Femur (tissue), 1 donor: ENCODE data around the gene KCNJ18.
"Not testable (repeated sequence)": the region's sequence is repeated elsewhere in the genome, so short reads cannot be mapped to it uniquely, and the experiment has no call there.

Source experiments
- DNase-seq: peaks from one replicate; pipeline ENCODE4 v3.0.0-alpha.2; 2017

The KCNJ18 gene

DNA sequence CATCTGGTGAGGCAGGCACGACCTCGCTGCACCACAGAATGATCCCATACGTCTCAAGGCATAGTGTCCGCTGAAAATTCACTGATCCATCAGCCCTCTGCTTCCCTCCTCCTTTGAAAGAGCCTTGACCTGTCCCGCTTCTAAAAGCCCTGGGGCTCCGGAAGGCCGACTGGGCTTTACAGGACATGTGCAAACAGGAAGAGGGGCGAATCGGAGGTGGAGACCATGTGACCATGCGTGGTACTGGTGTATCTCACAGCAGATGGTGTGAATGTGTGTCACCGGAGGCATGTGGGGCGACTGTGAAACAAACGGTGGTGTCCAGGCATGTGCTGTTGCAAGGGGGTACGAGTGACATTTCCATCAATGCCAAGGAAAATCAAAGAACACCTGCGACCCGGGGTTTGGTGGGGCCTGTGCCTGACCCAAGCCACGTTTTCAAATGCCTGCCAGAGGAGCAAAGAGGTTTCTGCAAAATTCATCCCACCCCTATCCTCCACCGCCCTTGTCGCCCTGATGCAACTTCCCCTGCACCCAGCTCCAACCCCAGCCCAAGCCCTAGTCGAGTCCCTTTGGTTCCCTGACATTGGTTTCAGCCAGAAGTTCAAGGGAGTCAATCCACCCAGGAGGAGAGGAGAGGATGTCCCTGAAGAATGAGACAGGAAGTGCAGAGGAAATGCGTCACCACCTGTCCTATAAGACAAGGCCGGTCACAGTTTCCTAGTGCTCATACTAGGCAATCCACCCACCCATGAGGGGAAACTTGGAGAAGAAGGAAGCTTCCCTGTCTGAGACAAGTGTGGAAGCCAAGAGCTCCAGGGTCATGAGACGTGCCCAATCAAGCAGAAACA is 5.9 kb upstream of the KCNJ18 start:
- no peak for DNase-seq

DNA sequence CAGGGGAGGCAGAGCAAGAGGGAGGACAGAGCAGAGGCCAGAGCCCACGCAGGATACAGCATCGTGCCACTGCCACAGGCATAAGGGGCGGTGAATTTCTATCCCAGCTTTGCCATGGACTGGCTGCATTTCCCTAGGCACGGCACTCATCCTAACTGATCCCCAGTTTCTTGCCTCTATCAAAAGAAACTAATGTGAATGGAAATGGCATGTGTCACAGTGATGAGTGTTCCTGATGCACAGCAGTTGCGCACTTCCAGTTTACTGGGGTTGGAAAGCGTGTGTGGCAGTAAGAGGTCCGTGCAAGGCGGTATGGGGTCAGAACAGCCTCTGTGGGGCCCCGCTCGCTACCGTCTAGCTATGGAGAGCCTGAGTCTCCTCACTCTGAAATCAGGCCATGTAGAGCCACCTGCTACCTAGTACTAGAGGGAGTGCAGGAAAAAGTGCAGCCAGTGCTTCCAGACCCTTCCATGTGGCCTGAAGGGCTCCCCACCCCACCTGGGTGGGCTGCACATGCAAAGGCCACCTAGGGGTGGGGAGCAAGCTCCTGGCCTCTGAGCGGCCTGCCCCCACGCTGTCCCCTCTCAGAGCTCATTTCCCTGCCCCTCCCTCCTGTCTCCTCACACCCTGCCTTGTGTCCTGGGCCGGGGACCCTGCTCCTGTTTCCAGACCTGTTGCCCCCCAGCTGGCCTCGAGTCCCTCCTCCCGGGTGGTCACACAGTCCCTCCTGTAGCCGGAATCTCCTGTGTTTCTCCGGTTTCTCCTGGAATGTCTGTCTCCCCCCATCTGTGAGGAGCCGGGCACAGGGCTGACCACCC is 5.0 kb upstream of the KCNJ18 start:
- no peak for DNase-seq

DNA sequence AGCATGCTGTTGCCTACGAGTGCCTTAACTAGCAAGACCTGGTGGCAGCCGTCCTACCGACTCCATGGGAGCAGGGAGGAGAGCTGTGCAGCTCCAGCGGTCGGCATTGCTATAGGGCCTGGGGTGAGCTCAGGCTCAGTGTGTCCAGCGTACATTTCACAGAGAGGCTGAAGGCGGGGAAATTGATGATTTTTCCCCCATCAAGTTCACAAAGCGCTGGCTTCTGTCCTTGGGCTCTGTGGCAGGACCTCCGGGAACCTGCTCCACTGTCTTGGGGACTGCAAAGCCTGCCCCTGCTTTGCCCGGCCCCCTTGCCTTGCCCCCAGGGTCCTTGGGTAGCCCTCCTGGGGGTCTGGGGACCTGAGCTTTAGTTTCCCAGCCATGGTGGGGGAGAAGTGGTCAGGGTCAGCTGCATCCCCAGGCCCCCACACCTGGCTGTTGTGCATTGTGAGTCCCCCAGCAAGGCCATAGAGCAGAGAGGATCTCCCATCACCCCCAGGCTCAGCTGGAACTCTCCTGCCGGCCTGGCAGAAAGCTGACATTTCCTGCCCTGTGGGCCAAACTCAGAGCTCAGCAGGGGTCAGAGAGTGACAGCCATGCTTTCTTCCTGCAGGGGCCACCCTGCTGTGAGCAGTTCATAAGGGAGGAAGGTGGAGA is 3.9 kb upstream of the KCNJ18 start:
- no peak for DNase-seq

DNA sequence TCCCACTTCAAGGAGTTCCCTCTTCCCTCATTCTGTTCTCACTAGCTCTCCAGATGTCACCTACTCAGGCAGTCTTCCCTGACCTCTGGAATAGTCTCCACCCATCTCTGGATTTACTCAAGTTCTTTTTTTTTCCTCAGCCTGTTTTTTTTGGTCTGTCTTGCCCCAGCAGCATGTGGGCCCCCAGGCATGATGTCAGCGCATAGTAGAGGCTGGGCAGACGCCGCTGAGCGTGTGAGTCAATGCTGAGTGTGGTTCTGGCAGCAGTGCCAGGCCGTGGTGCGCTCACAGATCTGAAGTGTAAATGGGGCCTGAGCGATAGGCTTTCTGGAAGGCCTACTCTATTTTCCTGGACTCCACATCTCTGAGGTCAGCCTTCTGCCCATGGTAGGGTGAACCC is 2.7 kb upstream of the KCNJ18 start:
- peak; percentile 75 for DNase-seq

DNA sequence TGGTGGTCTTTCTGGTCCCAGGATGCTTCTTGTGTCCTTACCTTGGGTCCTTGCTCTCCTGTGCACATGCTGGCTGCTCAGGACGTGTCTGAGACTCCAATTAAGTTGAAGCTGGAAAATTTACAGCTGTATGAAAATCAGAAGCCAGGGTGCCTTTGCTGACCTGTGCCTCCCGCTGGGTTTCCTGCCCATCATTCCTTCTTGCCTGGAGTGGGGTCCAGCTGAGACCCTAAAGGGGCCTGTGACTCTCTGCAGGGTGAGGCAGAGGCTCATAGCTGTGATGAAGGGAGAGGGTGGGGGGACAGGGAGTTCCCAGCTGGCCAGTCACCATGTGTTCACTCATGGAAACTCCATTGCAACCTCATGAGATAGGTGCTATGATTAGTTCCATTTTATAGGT is 1.5 kb upstream of the KCNJ18 start:
- not testable (repeated sequence) for DNase-seq

DNA sequence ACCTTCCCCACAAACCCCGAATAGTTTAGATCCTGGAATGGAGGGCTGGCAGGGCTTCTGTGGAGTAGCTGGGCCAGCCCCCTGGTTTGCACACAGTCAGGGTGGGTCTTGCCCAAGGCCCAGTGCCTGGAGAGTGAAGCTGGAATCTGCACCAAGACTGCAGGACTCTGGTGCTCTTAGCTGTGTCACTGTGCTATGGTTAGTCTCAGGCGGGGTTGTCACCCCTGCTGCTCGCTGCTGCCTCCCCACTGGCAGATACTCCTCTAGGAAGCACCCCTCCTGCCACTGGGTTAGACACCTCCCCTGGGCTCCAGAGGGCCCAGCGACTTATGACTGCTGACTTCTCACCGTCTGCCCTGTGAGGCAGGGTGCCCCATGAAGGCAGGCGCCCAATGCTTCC is 842 bp upstream of the KCNJ18 start:
- DNase-seq, result not testable (repeated sequence)

DNA sequence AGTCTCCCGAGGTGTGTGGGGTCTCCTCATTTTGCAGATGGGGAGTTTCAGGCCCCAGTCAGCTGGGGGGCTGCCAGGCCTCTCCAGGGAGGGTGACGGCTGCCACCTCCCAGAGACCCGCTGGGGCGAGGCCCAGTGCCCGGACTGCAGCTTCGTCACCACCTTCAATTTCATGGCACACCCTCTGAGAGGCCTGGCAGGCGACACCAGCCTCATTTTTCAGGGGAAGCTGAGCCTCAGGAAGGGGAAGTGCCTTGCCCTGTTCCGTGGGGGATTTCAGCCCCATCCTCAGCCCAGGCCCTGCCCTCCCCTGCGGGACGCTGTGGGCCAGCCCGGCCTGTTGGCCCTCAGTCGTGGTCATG is 362 bp downstream of the KCNJ18 start:
- not testable (repeated sequence) for DNase-seq

DNA sequence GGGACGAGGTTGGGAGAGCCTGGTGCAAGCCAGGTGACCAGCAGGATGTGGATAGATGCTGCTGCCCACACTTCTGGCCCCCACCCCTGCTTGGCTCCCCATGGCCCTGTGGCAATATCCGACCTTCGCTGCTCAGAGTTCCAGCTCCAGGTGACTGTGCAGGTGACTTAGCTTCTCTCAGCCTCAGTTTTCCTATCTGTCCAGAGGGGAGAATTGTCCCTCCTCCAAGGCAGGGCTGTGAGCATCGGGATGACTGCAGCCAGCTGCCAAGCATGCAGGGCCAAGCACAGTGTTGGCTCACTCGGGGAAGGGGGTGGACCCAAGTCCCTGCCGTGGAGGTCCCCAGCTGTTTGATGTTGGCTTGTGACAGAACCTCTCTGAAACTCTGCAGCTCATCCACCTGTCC is 1.1 kb downstream of the KCNJ18 start:
- not testable (repeated sequence) for DNase-seq

DNA sequence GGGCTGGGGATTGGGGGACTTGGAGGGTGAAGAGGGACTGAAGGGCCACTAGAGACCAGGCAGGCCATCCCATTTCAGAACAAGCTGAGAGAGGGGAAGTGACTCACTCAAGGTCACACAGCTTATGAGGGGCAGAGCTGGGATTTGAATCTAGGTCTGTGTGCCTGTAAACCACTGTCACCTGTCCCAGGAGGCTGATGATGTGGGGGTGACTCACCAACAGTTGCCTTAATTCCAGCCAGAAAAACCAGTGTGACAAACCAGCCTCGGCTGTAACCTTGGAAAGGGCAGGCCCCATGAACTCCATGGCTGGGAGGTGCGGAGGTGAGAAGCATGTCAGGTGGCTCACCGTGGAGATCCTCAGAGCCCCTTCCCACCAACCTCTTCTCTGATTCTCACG is 1.6 kb downstream of the KCNJ18 start:
- DNase-seq, result not testable (repeated sequence)

DNA sequence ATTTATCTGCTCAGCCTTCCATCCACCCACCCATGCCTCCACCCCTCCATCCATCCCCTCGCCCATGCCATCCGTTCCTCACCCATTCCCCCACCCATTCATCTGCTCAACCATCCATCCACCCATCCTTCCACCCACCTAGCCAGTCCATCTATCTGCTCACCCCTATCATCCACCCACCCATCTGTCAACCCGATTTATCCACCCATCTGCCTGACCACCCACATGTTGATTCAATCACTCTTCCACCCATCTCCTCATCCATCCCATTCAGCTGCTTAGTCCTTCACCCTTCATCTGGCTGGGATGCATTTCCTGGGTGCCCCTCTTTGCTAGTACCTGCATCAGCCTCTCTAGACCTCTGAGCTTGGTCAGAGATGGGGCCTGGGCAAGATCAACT is 3.9 kb downstream of the KCNJ18 start:
- not testable (repeated sequence) for DNase-seq

DNA sequence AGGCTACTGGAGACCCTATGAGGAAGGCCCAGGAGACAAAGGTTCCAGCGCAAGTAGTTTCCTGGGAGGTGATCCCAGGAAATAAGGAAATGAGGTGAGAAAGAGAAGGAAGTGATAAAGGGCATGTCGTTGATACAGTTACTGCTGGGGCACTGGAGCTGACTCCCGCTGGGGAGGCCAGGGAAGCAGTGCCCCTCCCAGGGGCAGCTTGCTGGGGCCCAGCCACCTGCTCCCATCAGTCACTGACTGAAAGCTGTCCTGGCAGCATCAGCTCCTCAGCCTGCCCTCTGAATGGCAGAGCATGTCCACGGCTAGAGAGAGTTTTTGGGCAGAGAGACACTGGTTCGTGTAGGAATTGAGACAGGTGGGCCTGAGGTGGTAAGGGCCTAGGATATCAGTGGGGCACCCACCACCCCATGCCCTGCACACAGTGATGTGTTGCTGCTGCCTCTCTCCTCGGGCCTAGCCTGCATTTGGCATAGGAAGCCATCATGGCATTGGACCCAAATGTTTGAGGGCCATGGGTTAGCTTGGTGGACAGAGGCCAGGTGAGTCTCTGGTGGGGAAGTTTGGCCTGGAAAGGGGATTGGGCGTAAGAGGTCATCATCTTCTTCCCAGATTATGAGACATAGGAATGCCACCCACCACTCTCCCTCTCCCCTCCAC is 4.7 kb downstream of the KCNJ18 start:
- DNase-seq, result not testable (repeated sequence)

DNA sequence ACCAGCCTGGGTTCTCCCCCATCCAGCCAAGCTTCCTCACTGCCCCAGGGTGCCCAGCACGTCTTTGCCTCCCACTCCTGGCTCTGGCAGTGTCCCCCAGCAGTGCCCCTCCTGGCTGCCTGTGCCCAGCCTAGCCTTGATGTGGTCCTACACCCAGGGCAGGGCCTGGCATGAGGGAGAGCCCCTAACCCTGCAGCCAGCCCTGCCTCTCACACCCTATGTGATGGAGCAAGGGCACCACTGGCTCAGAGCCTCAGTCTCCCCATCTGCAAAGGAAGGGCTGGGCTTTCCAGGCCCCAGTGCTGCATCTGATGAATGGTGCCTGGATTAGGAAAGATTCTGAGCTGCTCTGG is 5.2 kb downstream of the KCNJ18 start:
- DNase-seq, result not testable (repeated sequence)

DNA sequence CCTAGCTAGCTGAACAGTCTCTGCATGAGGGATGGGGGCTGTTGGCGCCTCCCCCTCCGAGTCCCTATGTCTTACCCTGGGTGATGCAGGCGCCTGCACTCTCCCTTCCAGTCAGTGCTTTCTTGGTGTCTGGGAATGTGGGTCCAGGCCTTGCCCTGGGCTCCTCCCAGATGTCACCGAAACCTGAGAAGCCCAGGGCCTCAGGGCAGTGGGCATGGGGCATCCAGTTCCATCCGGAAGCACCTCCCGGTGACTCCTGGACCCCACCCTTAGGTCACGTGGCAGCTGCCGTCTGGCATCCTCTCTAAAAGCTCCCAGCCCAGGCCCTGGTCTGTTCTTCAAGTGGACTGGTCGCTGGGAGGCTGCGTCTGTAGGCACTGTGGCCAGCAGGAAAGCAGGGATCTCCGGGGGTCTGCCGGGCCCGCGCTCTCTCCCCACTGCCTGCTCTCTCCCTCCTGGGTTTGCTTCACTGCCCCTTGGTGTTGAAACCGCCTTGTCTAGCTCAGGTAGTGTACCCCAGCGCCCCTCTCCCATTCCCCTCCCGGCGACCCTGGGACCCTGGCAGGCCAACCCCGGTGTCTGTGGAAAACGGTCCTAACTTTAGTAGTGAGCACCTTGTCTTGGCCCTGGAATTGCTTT is 6.2 kb downstream of the KCNJ18 start:
- DNase-seq, result not testable (repeated sequence)

DNA sequence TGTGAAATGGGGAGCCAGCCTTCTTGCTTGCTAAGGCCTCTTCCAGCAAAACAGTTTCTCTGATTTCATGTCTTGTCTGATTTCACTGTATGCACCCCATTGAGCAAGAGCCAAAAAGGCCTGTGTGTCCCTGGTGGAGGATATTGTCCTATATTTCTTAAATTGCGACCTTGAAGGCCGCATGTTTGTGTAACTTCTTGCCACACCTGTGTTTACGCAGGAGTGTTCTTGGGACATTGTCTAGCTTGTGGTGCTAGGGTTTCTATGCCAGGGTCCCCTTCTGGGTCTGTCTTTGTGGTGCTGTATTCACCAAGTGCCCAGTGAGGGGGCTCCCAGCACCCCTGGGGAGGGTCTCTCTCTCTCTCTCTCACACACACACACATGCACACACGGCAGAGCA is 6.8 kb downstream of the KCNJ18 start:
- not testable (repeated sequence) for DNase-seq

DNA sequence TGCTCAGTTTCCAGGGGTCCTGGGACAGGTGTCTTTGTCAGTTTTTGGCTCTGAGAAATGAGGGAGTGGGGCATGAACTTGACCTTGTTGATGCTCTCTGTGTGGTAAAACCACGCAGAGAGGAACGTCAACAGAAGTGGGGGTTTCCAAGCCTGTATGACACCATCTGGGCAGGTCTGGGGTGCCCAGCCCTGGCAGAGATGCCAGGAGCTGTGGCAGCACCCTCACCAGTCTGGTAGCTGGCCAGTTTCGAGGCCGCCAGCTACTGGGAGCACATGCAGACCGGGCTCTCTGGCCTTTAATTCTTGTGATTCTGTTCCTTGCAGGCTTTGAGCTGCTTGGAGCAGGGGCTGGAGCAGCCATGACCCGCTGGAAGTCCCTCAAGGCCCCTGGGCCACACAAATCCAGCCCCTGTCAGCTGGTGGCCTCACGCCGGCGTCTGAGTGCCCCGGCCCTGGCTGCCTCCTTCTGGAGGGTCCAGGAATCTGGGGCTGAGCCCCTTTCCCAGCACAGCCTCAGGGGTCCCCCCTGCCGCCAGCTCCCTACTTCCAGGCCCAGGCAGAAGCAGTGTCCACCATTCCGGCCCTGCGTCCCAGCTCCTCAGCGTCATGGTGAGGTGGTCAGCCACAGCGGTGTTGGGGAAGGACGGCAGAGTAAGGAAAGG is 7.4 kb downstream of the KCNJ18 start:
- DNase-seq, result not testable (repeated sequence)

DNA sequence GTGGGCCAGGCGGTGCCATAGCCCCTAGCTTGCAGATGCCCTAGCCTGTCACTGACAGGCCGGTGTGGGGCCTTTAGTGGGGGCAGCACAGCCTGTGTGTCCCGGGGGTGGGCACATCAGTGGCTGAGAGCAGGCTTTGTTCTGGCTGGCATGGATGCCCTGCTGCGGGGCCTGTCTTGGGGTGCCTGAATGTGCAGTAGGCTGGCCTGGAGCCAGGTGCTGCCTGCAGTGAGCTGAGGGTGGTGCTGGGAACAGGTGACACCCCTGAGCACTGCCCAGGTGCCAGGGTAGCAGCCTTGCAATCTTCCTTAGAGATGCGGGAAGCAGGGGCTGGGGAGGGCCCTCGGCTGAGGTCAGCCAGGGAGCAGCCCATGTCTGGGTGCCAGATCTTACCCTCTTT is 8.8 kb downstream of the KCNJ18 start:
- DNase-seq, result not testable (repeated sequence)

DNA sequence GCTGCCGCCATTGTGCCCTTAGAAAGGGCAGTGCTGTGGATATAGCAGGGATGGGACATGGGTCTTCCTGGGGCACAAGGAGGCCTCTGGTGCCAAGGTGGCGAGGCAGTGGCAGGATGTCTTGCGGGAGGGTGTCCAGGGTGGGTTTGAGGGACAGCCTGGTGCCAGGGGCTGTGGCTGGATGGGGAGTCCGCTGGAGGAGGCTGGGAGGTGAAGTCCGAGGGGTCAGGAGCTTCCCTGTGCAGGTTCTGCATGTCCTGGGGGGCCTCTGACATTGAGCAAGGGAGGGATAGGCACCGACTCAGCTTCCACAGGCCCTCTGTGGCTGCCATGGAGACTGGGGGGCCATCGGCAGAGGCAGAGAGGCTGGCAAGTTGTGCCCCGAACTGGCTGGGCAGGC is 9.7 kb downstream of the KCNJ18 start:
- DNase-seq, result not testable (repeated sequence)

DNA sequence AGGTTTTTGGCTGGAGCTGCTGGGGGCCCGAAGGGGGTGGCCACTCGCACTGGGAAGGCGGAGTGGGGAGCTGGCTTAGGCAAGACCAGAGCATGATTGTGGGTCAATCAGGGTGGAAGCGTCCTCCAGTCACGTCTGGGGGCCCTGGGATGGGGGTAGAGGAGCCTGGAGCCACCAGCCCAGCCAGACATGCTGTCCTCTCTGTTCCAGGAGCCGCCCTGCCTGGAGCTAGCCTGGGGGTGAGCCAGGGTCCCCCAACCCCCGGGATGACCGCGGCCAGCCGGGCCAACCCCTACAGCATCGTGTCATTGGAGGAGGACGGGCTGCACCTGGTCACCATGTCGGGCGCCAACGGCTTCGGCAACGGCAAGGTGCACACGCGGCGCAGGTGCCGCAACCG is 10.2 kb downstream of the KCNJ18 start:
- DNase-seq, result not testable (repeated sequence)

DNA sequence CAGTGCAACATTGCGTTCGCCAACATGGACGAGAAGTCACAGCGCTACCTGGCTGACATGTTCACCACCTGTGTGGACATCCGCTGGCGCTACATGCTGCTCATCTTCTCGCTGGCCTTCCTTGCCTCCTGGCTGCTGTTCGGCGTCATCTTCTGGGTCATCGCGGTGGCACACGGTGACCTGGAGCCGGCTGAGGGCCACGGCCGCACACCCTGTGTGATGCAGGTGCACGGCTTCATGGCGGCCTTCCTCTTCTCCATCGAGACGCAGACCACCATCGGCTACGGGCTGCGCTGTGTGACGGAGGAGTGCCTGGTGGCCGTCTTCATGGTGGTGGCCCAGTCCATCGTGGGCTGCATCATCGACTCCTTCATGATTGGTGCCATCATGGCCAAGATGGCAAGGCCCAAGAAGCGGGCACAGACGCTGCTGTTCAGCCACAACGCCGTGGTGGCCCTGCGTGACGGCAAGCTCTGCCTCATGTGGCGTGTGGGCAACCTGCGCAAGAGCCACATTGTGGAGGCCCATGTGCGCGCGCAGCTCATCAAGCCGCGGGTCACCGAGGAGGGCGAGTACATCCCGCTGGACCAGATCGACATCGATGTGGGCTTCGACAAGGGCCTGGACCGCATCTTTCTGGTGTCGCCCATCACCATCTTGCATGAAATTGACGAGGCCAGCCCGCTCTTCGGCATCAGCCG is 10.8 kb downstream of the KCNJ18 start:
- not testable (repeated sequence) for DNase-seq

DNA sequence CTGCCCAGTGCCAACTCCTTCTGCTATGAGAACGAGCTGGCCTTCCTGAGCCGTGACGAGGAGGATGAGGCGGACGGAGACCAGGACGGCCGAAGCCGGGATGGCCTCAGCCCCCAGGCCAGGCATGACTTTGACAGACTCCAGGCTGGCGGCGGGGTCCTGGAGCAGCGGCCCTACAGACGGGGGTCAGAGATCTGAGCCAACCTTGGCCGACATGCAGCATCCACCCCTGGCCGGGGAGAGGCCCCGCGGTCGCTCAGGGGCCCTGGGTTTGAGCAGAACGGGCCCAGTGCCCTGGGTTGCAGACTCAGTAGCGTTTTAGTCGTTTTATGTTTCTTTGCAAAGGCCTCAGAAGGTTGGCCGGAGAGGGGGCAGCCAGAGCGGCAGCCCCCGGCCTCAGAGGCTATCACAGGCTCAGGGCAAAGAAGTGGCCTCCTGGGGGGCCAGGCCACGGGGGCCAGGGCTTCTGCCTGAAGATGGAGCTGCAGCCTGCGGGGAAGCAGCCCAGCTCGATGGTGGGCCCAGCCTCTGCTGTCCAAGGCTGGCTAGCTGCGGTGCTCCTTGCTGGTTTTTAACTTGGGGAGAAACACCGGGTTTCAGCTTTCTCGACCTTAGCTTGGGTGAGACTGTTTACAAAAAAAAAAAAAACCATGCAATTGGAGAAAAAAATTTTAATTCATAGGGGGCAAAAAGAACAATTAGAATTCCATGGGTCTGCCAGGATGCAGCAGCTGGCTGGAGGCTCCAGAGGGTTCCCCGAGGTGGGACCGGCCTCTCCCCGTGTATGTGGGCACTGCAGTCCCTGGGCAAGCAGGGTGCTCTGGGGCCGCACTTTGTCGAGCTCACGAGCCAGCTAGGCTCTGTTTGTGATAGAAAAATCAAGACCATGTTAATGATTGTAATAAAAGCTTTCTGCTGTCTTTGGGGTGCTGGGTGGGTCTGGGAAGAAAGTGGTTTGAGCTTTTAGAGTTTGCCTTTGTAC is 11.9 kb downstream of the KCNJ18 start:
- not testable (repeated sequence) for DNase-seq
